IMR-90 (cell line): ENCODE data around the gene SH2D4B. TPM values are rescaled to one million over a fixed set of nuclear protein-coding genes. Genes with fewer than 3 reads are reported as not detected.

Source experiments
- ATAC-seq: fragments of 200-7000 bp; cut with Tn5 transposase; 2 replicates; pipeline ENCODE4 v1.9.1; 2020; ENCODE audit warnings: low read depth, mild to moderate bottlenecking, moderate library complexity
- BruUV-seq: library from RNA; stranded (reverse); fragments of 400-500 nt; replicated peaks from 2 replicates; lab custom pipeline; 2021; lab: Mats Ljungman, UMichigan
- CTCF ChIA-PET: fragments of 300-600 bp; formaldehyde crosslinking; extraction: SDS; loops from one replicate; lab custom pipeline; 2021; ENCODE audit warnings: antibody characterized with exemption; lab: Yijun Ruan, JAX
- POLR2A ChIA-PET: fragments of 300-600 bp; sonication (Branson Sonifier 250); formaldehyde crosslinking; loops from one replicate; lab custom pipeline; 2022; ENCODE audit warnings: antibody characterized with exemption; ENCODE audit not compliant: unreplicated experiment; lab: Charles Lee
- DNase-seq: peaks from one replicate; pipeline ENCODE4 v3.0.0; 2013
- H2AFZ ChIP-seq: replicated peaks from 2 replicates; pipeline ENCODE3; 2013; ENCODE audit warnings: low read length, mild to moderate bottlenecking; ENCODE audit not compliant: poor library complexity
- H2AK5ac ChIP-seq: 2 replicates; pipeline ENCODE4 v1.6.1; 2013; ENCODE audit warnings: low read depth, low read length, inconsistent platforms
- H2AK9ac ChIP-seq: replicated peaks from 2 replicates; pipeline ENCODE3; 2013; ENCODE audit warnings: mild to moderate bottlenecking, low read depth, low read length, moderate library complexity; ENCODE audit not compliant: poor library complexity
- H2BK120ac ChIP-seq: 2 replicates; pipeline ENCODE4 v1.6.1; 2013; ENCODE audit warnings: low read depth, low read length, inconsistent platforms
- H2BK15ac ChIP-seq: 3 replicates; pipeline ENCODE4 v1.6.1; 2013; ENCODE audit warnings: low read depth, low read length, inconsistent platforms
- H2BK20ac ChIP-seq: 2 replicates; pipeline ENCODE4 v1.6.1; 2013; ENCODE audit warnings: low read depth, mild to moderate bottlenecking, inconsistent platforms, low read length, moderate library complexity
- H2BK5ac ChIP-seq: 2 replicates; pipeline ENCODE4 v1.6.1; 2013; ENCODE audit warnings: mild to moderate bottlenecking, low read depth, low read length, inconsistent platforms; ENCODE audit not compliant: poor library complexity, severe bottlenecking
- H3K14ac ChIP-seq: replicated peaks from 2 replicates; pipeline ENCODE4 v1.6.1; 2013; ENCODE audit warnings: low read depth, low read length, inconsistent platforms
- H3K18ac ChIP-seq: 2 replicates; pipeline ENCODE4 v1.6.1; 2013; ENCODE audit warnings: low read depth, low read length, control low read depth
- H3K23ac ChIP-seq: 2 replicates; pipeline ENCODE4 v1.6.1; 2013; ENCODE audit warnings: low read depth, low read length, inconsistent platforms
- H3K27ac ChIP-seq: 2 replicates; pipeline ENCODE4 v1.5.1; 2013; ENCODE audit warnings: mild to moderate bottlenecking, control low read depth, low read length; ENCODE audit not compliant: insufficient read depth
- H3K27me3 ChIP-seq: 2 replicates; pipeline ENCODE4 v1.6.1; 2013; ENCODE audit warnings: low read length; ENCODE audit not compliant: control insufficient read depth, insufficient read depth
- H3K36me3 ChIP-seq: 2 replicates; pipeline ENCODE4 v1.6.1; 2013; ENCODE audit warnings: low read length, mixed read lengths; ENCODE audit not compliant: control insufficient read depth, insufficient read depth
- H3K4ac ChIP-seq: 2 replicates; pipeline ENCODE4 v1.6.1; 2013; ENCODE audit warnings: low read depth, low read length, inconsistent platforms
- H3K4me1 ChIP-seq: 2 replicates; pipeline ENCODE4 v1.6.1; 2013; ENCODE audit warnings: low read length, mixed read lengths; ENCODE audit not compliant: control insufficient read depth, insufficient read depth
- H3K4me2 ChIP-seq: 2 replicates; pipeline ENCODE4 v1.6.1; 2013; ENCODE audit warnings: low read depth, mild to moderate bottlenecking, control low read depth, low read length, moderate library complexity
- H3K4me3 ChIP-seq: 2 replicates; pipeline ENCODE4 v1.5.1; 2013; ENCODE audit warnings: low read depth, mild to moderate bottlenecking, control low read depth, low read length, moderate library complexity; ENCODE audit not compliant: insufficient read depth
- H3K56ac ChIP-seq: 2 replicates; pipeline ENCODE4 v1.6.1; 2013; ENCODE audit warnings: low read length, inconsistent platforms; ENCODE audit not compliant: insufficient read depth; ENCODE audit errors: extremely low read depth
- H3K79me1 ChIP-seq, 2 experiments: 2 replicates each; pipeline ENCODE4 v1.6.1; 2013; ENCODE audit warnings: low read length in 2 of 2, inconsistent platforms in 1 of 2, low read depth in 1 of 2
- H3K9ac ChIP-seq: 2 replicates; pipeline ENCODE4 v1.6.1; 2013; ENCODE audit warnings: low read depth, low read length, control low read depth
- H3K9me1 ChIP-seq: 2 replicates; pipeline ENCODE4 v1.6.1; 2013; ENCODE audit warnings: low read length, inconsistent platforms; ENCODE audit not compliant: insufficient read depth
- H3K9me3 ChIP-seq: 2 replicates; pipeline ENCODE4 v1.6.1; 2013; ENCODE audit warnings: low read length; ENCODE audit not compliant: control insufficient read depth, insufficient read depth
- H4K20me1 ChIP-seq: 2 replicates; pipeline ENCODE4 v1.6.1; 2013; ENCODE audit warnings: low read length, inconsistent platforms; ENCODE audit not compliant: insufficient read depth
- H4K5ac ChIP-seq: 2 replicates; pipeline ENCODE4 v1.6.1; 2013; ENCODE audit warnings: mild to moderate bottlenecking, low read depth, low read length, control low read depth
- H4K8ac ChIP-seq, 2 experiments: 2 replicates each; pipeline ENCODE4 v1.6.1; 2013; ENCODE audit warnings: low read depth in 2 of 2, low read length in 2 of 2, control low read depth in 1 of 2, inconsistent platforms in 1 of 2
- H4K91ac ChIP-seq: 2 replicates; pipeline ENCODE4 v1.6.1; 2013; ENCODE audit warnings: low read depth, low read length, inconsistent platforms; ENCODE audit not compliant: insufficient read depth
- BHLHE40 ChIP-seq: fragments of 150-350 bp; IDR thresholded peaks from 2 replicates; pipeline ENCODE4 v1.6.1; 2016; ENCODE audit warnings: mild to moderate bottlenecking, low read depth, low read length
- CEBPB ChIP-seq: IDR thresholded peaks from 2 replicates; pipeline ENCODE4 v1.6.1; 2012; ENCODE audit warnings: low read depth, low read length, improper control_type of control experiment
- CHD1 ChIP-seq: IDR thresholded peaks from 2 replicates; pipeline ENCODE4 v1.6.1; 2012; ENCODE audit warnings: low read depth, low read length, improper control_type of control experiment
- CTCF ChIP-seq: conservative IDR thresholded peaks from 2 replicates; pipeline ENCODE4 v1.5.1; 2012; ENCODE audit warnings: mild to moderate bottlenecking, low read depth, low read length, improper control_type of control experiment
- ELK1 ChIP-seq: fragments of 150-350 bp; IDR thresholded peaks from 2 replicates; pipeline ENCODE4 v1.6.1; 2016; ENCODE audit warnings: low read depth, mild to moderate bottlenecking, low read length, moderate library complexity, borderline replicate concordance
- FOS ChIP-seq: fragments of 150-350 bp; IDR thresholded peaks from 2 replicates; pipeline ENCODE4 v1.6.1; 2016; ENCODE audit warnings: low read depth, low read length
- MAFK ChIP-seq: IDR thresholded peaks from 2 replicates; pipeline ENCODE4 v1.6.1; 2012; ENCODE audit warnings: low read depth, low read length, improper control_type of control experiment
- MAZ ChIP-seq: IDR thresholded peaks from 2 replicates; pipeline ENCODE4 v1.6.1; 2012; ENCODE audit warnings: low read depth, mild to moderate bottlenecking, low read length, improper control_type of control experiment, moderate library complexity, borderline replicate concordance
- MXI1 ChIP-seq: IDR thresholded peaks from 2 replicates; pipeline ENCODE4 v1.6.1; 2012; ENCODE audit warnings: low read depth, mild to moderate bottlenecking, low read length, moderate library complexity, borderline replicate concordance
- RAD21 ChIP-seq: IDR thresholded peaks from 2 replicates; pipeline ENCODE4 v1.6.1; 2012; ENCODE audit warnings: low read length, improper control_type of control experiment
- RCOR1 ChIP-seq: IDR thresholded peaks from 2 replicates; pipeline ENCODE4 v1.6.1; 2012; ENCODE audit warnings: mild to moderate bottlenecking, low read length, improper control_type of control experiment; ENCODE audit not compliant: insufficient replicate concordance
- RFX5 ChIP-seq: IDR thresholded peaks from 2 replicates; pipeline ENCODE4 v1.8.0; 2012; ENCODE audit warnings: low read depth, mild to moderate bottlenecking, low read length, moderate library complexity
- SMC3 ChIP-seq: fragments of 150-350 bp; IDR thresholded peaks from 2 replicates; pipeline ENCODE4 v1.6.1; 2016; ENCODE audit warnings: low read depth, mild to moderate bottlenecking, antibody characterized with exemption, low read length, moderate library complexity
- USF2 ChIP-seq: fragments of 150-350 bp; IDR thresholded peaks from 2 replicates; pipeline ENCODE4 v1.6.1; 2017; ENCODE audit warnings: mild to moderate bottlenecking, antibody characterized with exemption, low read length, low read depth
- WGBS, 2 experiments: methylation state at CpG; one replicate each; pipeline versions ENCODE4 v1.1.5 to v1.1.7; 2013; ENCODE audit warnings: missing lambda C conversion rate in 2 of 2; ENCODE audit not compliant: insufficient read length in 1 of 2; ENCODE audit errors: extremely low coverage in 2 of 2; 5-methylcytosine and 5-hydroxymethylcytosine counted together
- dilution Hi-C: fragments of 300-500 bp; cut with HindIII; formaldehyde crosslinking; loops from one replicate; pipeline ENCODE4 v1.14.3; 2018; ENCODE audit warnings: low sequenced_read_pairs; ENCODE audit not compliant: unreplicated experiment
- in situ Hi-C: fragments of 300-500 bp; cut with MboI; formaldehyde crosslinking; loops from 3 replicates; pipeline ENCODE4 v1.14.3; 2019; ENCODE audit warnings: low sequenced_read_pairs, inconsistent platforms, mixed read lengths
- intact Hi-C: fragments of 100-400 bp; cut with micrococcal nuclease; formaldehyde crosslinking; loops from 2 replicates; pipeline ENCODE4 v1.10.0; 2022
- polyA plus RNA-seq, 3 experiments: library from polyadenylated mRNA; depleted of rRNA; stranded (reverse); fragments of >200 nt; gene quantifications; 2 replicates each; pipeline ENCODE4 v1.2.3, GENCODE V29; 2012; ENCODE audit warnings: low replicate concordance in 1 of 3
- total RNA-seq: library from RNA; depleted of rRNA; stranded (reverse); fragments of >200 nt; gene quantifications from 2 replicates; pipeline ENCODE4 v1.2.3, GENCODE V29; 2012

SH2D4B gene
- total and polyA plus RNA-seq, 2 of the 4 experiments (the other 2 are of a cell fraction), result not detected

GRCh38 chr10:80516506-80517075 is 21.1 kb upstream of the SH2D4B start:
- Histone ChIP-seq H3K9me3 (no peaks in the 10 kb centered on the region), H3K56ac (no peak overlapping the region), H4K20me1 (no peaks in the 10 kb centered on the region), H3K27ac (no peak overlapping the region), H3K4me3 (no peak overlapping the region), H2BK20ac (no peak overlapping the region), H4K5ac (no peak overlapping the region), H4K91ac (no peak overlapping the region), H2AFZ (no peak overlapping the region), H3K18ac (no peak overlapping the region), H2BK5ac (no peak overlapping the region), H3K79me1 (no peaks in the 10 kb centered on the region; a peak in 2 of 4 replicates), H3K14ac (no peak overlapping the region), H3K4me1 (no peaks in the 10 kb centered on the region), H2BK15ac (no peak overlapping the region), H2AK9ac (no peak overlapping the region), H3K23ac (no peak overlapping the region), H3K9me1 (no peaks in the 10 kb centered on the region; the same call in 1 of the 2 replicates), H3K36me3 (peaks cover 58% of the 10 kb centered on the region), H2AK5ac (no peak overlapping the region), H3K4ac (no peak overlapping the region), H3K27me3 (no peaks in the 10 kb centered on the region), H2BK120ac (no peak overlapping the region), H3K9ac (no peak overlapping the region), H4K8ac (no peak overlapping the region), H3K4me2 (no peak overlapping the region)
- in situ Hi-C loops (no loop called here), dilution Hi-C loops (no loop called here), intact Hi-C loops (no loop called here)
- no peak for TF ChIP-seq BHLHE40
- TF ChIP-seq MAFK, result no peak
- no peak for TF ChIP-seq USF2
- TF ChIP-seq RAD21, result no peak
- no peak for TF ChIP-seq CHD1
- no peak for TF ChIP-seq RFX5
- no peak for TF ChIP-seq CEBPB
- TF ChIP-seq MAZ, result no peak
- TF ChIP-seq SMC3, result no peak
- no peak for TF ChIP-seq FOS
- TF ChIP-seq CTCF, result no peak
- no peak for TF ChIP-seq ELK1
- TF ChIP-seq RCOR1, result no peak
- no peak for TF ChIP-seq MXI1
- POLR2A ChIA-PET, result no interaction called here
- ATAC-seq, result no peak
- no peak for DNase-seq
- CTCF ChIA-PET, result no interaction called here
- WGBS, 2 experiments, result no CpG with 5 or more reads among the region's 6 CpGs
- BruUV-seq, result no TSS peak
